GM19395 (cell line): ENCODE results near the gene MRPL9.
"Not testable (repeated sequence)": the region's sequence is repeated elsewhere in the genome, so short reads cannot be mapped to it uniquely, and the experiment has no call there.

ENCODE experiments used
- ATAC-seq: cut with Tn5 transposase; IDR thresholded peaks from one replicate; pipeline ENCODE4 v1.9.1; 2021; ENCODE audit warnings: mild to moderate bottlenecking, moderate library complexity; ENCODE audit not compliant: unreplicated experiment

The MRPL9 gene

DNA sequence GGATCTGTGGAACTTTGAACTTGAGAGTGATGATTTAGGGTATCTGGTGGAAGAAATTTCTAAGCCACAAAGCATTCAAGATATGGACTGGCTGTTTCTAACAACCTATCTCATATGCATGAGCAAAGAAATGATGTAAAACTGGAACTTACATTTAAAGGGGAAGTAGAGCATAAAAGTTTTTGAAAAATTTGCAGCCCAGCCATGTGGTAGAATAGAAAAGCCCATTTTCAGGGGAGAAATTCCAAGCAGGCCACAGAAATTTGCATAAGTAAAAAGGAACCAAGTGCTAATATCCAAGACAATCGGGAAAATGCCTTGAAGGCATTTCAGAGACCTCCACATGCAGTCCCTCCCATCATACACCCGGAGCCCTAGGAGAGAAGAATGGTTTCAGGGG is 26.3 kb downstream of the MRPL9 start:
- no peak for ATAC-seq

DNA sequence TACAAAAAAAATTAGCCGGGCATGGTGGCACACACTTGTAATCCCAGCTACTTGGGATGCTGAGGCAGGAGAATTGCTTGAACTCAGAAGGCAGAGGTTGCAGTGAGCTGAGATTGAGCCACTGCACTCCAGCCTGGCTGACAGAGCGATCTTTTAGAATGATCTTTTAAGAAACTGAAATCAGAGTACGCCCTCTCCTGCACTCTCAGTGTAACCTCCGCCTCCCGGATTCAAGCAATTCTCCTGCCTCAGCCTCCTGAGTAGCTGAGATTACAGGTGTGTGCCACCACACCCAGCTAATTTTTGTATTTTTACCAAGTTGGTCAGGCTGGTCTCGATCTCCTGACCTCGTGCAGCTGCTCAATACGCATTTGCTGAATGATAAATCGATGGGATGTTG is 29.3 kb downstream of the MRPL9 start:
- ATAC-seq, result not testable (repeated sequence)

- no peak for ATAC-seq
Observed at GRCh38 chr1:151733126-151733525, 30.2 kb downstream of the MRPL9 start.

- no peak for ATAC-seq
Observed at GRCh38 chr1:151729966-151730291, 33.4 kb downstream of the MRPL9 start.

GRCh38 chr1:151729157-151729965 is 33.9 kb downstream of the MRPL9 start:
- no peak for ATAC-seq

GRCh38 chr1:151728151-151729054 is 34.9 kb downstream of the MRPL9 start:
- ATAC-seq, result no peak

DNA sequence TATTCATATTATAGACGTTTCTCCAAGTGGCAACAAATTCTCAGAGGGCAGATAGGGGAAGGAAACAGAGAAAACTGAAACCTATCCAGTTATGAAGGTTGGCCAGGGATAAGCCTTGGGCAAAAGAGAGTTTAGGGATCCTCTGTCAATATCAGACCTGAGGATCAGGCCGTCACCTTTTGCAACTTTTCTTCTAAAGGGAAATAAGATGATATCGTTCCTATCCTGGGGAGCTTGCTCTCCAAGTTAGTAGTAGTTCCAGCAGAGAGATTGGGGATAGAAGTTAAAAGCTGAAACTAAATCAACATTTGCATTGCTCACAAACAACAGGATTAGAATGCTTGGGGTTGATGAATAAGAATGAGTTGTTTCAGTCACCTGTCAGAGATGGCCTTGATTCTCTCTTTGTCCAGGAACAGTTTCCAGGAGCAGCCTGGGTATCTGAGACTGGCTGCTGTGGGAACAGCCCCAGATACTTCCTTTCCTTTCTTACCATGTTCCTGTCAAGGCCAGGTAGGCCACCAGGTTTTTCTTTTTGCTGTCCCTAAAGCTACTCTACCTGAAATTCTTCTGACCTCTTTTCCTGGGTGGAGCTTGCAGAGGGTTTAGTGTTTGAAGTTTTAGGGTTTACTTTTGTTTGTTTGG is 39.4 kb downstream of the MRPL9 start:
- no peak for ATAC-seq

- ATAC-seq, result no peak
Observed at GRCh38 chr1:151721788-151722510, 41.3 kb downstream of the MRPL9 start.

DNA sequence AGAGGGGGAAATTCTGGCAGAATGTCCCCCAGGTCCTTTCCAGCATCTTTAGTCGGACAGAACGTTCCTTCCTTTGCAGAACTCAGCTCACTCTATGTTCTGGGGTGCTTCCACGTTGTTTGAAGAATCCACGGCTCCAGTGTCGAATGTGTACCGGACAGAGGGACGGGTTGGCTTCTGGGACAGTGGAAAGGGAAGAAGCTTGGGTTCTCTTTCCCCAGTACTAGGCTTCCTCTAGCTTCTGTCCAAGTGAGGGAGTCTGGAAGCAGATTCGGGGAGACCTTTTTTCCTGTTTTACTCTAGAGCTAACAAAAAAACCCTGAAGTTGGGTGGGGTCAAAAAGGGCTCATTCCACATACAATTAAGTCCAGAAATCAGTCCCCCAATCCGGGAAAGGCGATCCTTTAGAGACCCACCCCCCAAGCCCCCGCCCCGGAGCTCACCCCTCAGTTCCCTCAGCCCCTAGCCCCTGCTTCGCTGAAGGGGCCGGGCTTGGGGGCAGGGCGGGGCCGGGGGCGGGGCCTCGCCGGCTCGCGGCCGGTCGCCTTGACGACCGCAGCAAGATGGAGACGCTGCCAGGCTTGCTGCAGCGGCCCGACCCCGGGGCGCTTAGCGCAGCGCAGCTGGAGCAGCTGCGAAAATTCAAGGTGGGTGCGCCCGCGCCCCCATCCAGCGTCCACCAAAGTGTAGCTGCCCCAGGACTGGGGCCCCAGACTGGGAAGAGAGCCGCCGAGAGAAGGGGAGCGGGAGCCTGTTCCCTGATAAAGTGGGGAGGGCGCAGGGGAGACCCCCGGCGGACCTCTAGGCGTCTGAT is 42.1 kb downstream of the MRPL9 start, which contains the start of gene RIIAD1:
Gene RIIAD1, plus strand, starts transcription at position 549 of the 814 bp plus-strand sequence. Its CDS starts 15 bp downstream, at position 564.
- ATAC-seq, result peak; percentile 68

GRCh38 chr1:151720554-151720953 is 42.7 kb downstream of the MRPL9 start:
- ATAC-seq, result no peak

- ATAC-seq, result no peak
Observed at GRCh38 chr1:151720125-151720524, 43.2 kb downstream of the MRPL9 start.

DNA sequence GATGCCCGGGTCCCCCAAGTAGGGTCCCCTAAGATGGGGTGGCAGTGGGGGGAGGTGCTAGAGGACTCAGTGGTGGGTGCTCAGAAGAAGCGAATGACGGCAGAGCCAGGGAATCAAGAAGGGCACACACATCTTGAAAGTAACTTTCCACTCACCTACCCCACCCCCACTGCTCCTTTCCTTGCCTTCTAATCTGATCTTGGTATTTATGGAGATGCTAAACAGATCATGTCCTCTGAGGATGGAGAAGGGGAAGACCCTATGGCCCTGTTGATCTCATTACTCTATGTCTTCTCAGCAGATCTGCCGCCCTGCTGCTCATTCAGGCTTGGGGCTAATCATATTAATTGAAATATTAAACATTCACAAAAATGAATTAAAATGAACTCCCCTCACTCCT is 44.6 kb downstream of the MRPL9 start:
- ATAC-seq, result no peak

DNA sequence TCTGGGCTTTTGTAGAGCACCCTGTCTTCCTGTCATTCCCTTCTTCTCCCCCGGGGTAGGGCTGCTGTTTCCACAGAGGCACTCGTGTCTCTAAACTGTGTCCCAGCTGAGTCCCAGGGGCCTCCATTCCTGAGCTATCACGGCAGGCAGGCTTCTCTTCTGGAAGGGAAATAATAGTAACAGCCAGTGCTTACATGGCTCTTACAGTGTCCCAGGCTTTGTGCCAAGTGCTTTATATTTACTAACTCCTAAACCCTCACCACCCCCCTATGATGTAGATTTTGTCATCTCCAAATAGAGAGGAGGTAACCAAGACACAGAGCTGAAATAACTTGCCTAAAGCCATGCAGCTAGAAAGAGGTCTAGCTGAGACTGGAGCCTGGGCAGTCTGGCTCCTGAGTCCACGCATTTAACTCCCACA is 45.3 kb downstream of the MRPL9 start:
- ATAC-seq, result no peak

GRCh38 chr1:151716771-151717631 is 46.3 kb downstream of the MRPL9 start, which contains the start of gene CELF3:
CELF3 (minus strand) TSS chr1:151716803; CDS start chr1:151716020, 783 bp downstream.
- no peak for ATAC-seq

- no peak for ATAC-seq
Observed at GRCh38 chr1:151716405-151716762, 46.9 kb downstream of the MRPL9 start.

- ATAC-seq, result no peak
Observed at GRCh38 chr1:151715726-151716404, 47.4 kb downstream of the MRPL9 start.

DNA sequence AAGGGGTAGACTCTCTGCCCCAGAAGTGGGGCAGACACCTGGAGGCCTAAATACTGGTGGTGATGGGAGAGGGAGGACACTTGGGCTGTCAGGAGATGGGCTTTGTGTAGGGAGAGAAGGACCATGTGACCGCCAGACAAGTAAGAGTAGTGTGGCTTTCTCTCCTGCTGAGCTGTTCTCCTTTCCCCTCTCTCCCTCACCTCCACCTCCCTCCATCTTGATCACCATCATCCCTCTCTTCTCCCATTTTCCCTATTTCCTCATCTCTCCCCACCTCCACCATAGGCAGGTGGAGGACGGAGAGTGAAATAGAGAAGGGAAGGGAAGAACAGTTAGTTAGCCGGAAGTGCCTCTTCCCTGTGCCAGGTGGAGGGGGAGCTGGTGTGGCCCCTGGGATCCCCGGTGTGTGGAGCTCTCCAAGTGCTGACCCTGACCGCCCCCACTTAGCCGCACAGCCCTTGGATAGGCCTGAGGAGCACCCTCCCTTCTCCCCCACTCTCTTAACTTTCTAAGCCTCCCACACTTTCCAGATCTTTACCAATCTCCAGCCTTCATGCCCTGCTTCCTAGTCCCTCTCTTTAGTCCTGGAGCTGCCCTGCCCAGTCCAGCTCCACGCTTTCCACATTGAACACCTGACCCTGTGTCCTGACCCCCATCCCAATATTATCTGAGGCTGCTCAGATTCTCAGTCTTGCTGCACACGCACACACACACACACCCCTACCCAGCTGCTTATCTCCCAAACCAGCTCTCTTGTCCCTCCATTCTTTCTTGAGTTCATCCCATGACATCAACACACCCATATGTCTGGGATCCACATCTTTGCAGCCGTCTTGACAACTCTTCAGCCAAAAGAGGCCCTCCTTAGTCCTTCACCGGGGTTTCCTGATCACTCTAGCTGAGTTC is 48.2 kb downstream of the MRPL9 start:
- ATAC-seq, result no peak
